Esophagus muscularis mucosa (tissue), 4 donors: Measurements from ENCODE around the gene NUDT17. TPM values are rescaled to one million over a fixed set of nuclear protein-coding genes. Genes with fewer than 3 reads are reported as not detected.
"Not testable (repeated sequence)": the region's sequence is repeated elsewhere in the genome, so short reads cannot be mapped to it uniquely, and the experiment has no call there.

Experiments
- DNase-seq: peaks from one replicate; pipeline ENCODE4 v3.0.0-alpha.2; 2017; ENCODE audit errors: extremely low spot score
- H3K27ac ChIP-seq, 4 donors: fragments of 200-600 bp; sonication (generic); replicated peaks in 1 of 4; 1 replicate in 3 of 4; 2 replicates in 1 of 4; pipeline ENCODE4 v1.5.1; 2016 to 2019; ENCODE audit warnings: mild to moderate bottlenecking in 1 of 4
- H3K27me3 ChIP-seq, 4 donors: fragments of 200-600 bp; sonication (generic); one replicate each; pipeline versions ENCODE4 v1.5.1 to v1.6.0; 2016 to 2019
- H3K36me3 ChIP-seq, 4 donors: fragments of 200-600 bp; sonication (generic); one replicate each; pipeline ENCODE4 v1.5.1; 2016 to 2019
- H3K4me1 ChIP-seq, 4 donors: fragments of 200-600 bp; sonication (generic); one replicate each; pipeline ENCODE4 v1.5.1; 2016 to 2019
- H3K4me3 ChIP-seq, 4 donors: fragments of 200-600 bp; sonication (generic); 1 replicate in 2 of 4; 2 replicates in 2 of 4; pipeline ENCODE4 v1.5.1; 2016 to 2019; ENCODE audit warnings: mild to moderate bottlenecking in 4 of 4, moderate library complexity in 1 of 4
- H3K9me3 ChIP-seq, 4 donors: fragments of 200-600 bp; sonication (generic); 1 replicate in 3 of 4; 2 replicates in 1 of 4; pipeline ENCODE4 v1.5.1; 2016 to 2019
- CTCF ChIP-seq, 3 experiments: fragments of 200-600 bp in 2 of 3; fragments of 450-650 bp in 1 of 3; sonication (generic) in 2 of 3; IDR thresholded peaks; one replicate each; pipeline ENCODE4 v1.5.1; 2017 to 2019; ENCODE audit warnings: antibody characterized with exemption in 3 of 3, mild to moderate bottlenecking in 2 of 3, moderate library complexity in 1 of 3
- EP300 ChIP-seq: sonication (generic); formaldehyde crosslinking; IDR thresholded peaks from one replicate; pipeline ENCODE4 v1.6.1; 2017; ENCODE audit warnings: antibody characterized with exemption
- POLR2A ChIP-seq: fragments of 450-650 bp; IDR thresholded peaks from one replicate; pipeline ENCODE4 v1.6.1; 2017; ENCODE audit warnings: antibody characterized with exemption, moderate library complexity, mild to moderate bottlenecking, low read depth
- POLR2AphosphoS5 ChIP-seq, 2 donors: sonication (generic); formaldehyde crosslinking; IDR thresholded peaks; one replicate each; pipeline ENCODE4 v1.6.1; 2017; ENCODE audit warnings: antibody characterized with exemption in 2 of 2
- WGBS: methylation state at CpG from one replicate; pipeline ENCODE4 v1.1.5; 2018; 5-methylcytosine and 5-hydroxymethylcytosine counted together
- intact Hi-C: fragments of 100-400 bp; cut with DNase I; formaldehyde crosslinking; loops from one replicate; pipeline ENCODE4 v1.15.1; 2023
- total RNA-seq, 4 donors: library from RNA; depleted of rRNA; stranded (reverse); fragments of >200 nt; gene quantifications; one replicate each; pipeline versions ENCODE4 v1.1.0 to v1.2.1, GENCODE V29; 2016

The NUDT17 gene
- total RNA-seq, 4 donors from 2014 or later: 1.2 to 3.6 (median 1.6) TPM

- Histone ChIP-seq H3K4me1 (peaks cover 8 to 24% (median 19%) of the 10 kb centered on the region in 4 donors), H3K4me3 (no peak overlapping the region), H3K27ac (no peak overlapping the region), H3K27me3 (no peaks in the 10 kb centered on the region), H3K9me3 (no peaks in the 10 kb centered on the region), H3K36me3 (peaks cover 48 to 80% (median 75%) of the 10 kb centered on the region in 4 donors)
- no peak for DNase-seq
- intact Hi-C loops: loop anchor here (5.0 to 10.0 kb wide), 2 partner anchors 41 to 74 kb away; no protein-coding TSS in a partner anchor
- TF ChIP-seq POLR2AphosphoS5 (IDR thresholded peaks at IDR 0.05) (no peak), POLR2A (no peak), CTCF (IDR thresholded peaks at IDR 0.05) (no peak), EP300 (no peak)
Measured at GRCh38 chr1:145828367-145829026, 16.9 kb upstream of the NUDT17 start.

- intact Hi-C loops, DNase-seq, H3K4me3 ChIP-seq, H3K27me3 ChIP-seq, H3K9me3 ChIP-seq, H3K27ac ChIP-seq: not testable (repeated sequence)
- H3K36me3 ChIP-seq: peaks cover 71 to 100% (median 97%) of the 10 kb centered on the region in 4 donors
- H3K4me1 ChIP-seq: peaks cover 0 to 11% (median 7%) of the 10 kb centered on the region in 4 donors
- WGBS: 93% methylated on average over 2 of the region's 2 CpGs
Measured at GRCh38 chr1:145830810-145831209, 14.6 kb upstream of the NUDT17 start.

- Histone ChIP-seq H3K9me3 (no peaks in the 10 kb centered on the region), H3K27ac (no peak overlapping the region), H3K36me3 (peaks cover 97 to 100% (median 99%) of the 10 kb centered on the region in 4 donors), H3K27me3 (no peaks in the 10 kb centered on the region), H3K4me3 (no peak overlapping the region), H3K4me1 (no peaks in the 10 kb centered on the region)
- TF ChIP-seq POLR2A (no peak), POLR2AphosphoS5 (IDR thresholded peaks at IDR 0.05) (no peak), CTCF (IDR thresholded peaks at IDR 0.05) (no peak), EP300 (no peak)
- intact Hi-C loops: no loop called here
- DNase-seq: no peak
- WGBS: 95% methylated on average over 1 of the region's 1 CpG
Measured at GRCh38 chr1:145837656-145838055, 7.8 kb upstream of the NUDT17 start.

- intact Hi-C loops: no loop called here
- no peak for TF ChIP-seq CTCF (IDR thresholded peaks at IDR 0.05)
- no peak for TF ChIP-seq EP300
- no peak for TF ChIP-seq POLR2A
- no peak for TF ChIP-seq POLR2AphosphoS5 (IDR thresholded peaks at IDR 0.05)
- Histone ChIP-seq H3K4me3 (no peak overlapping the region), H3K27ac (no peak overlapping the region), H3K36me3 (peaks cover 44 to 60% (median 56%) of the 10 kb centered on the region in 4 donors), H3K9me3 (no peaks in the 10 kb centered on the region), H3K27me3 (no peaks in the 10 kb centered on the region), H3K4me1 (peaks cover 10 to 22% (median 18%) of the 10 kb centered on the region in 4 donors)
- 97% methylated on average over 3 of the region's 3 CpGs for WGBS
- no peak for DNase-seq
Measured at GRCh38 chr1:145843031-145843430, 2.4 kb upstream of the NUDT17 start.

GRCh38 chr1:145845144-145845513 is 301 bp upstream of the NUDT17 start:
- Histone ChIP-seq H3K4me1 (peaks cover 10 to 22% (median 18%) of the 10 kb centered on the region in 4 donors), H3K36me3 (peaks cover 45 to 60% (median 56%) of the 10 kb centered on the region in 4 donors), H3K27me3 (no peaks in the 10 kb centered on the region), H3K27ac (peak overlapping the region; percentile 69 to 80 (median 76)), H3K4me3 (peak overlapping the region; percentile 57 to 62 (median 58)), H3K9me3 (no peaks in the 10 kb centered on the region)
- no peak for DNase-seq
- intact Hi-C loops: loop anchor here (1.0 to 5.0 kb wide), 2 partner anchors 67 to 167 kb away; partner anchors contain the start of gene ITGA10
- TF ChIP-seq POLR2AphosphoS5 (IDR thresholded peaks at IDR 0.05): no peak
- no peak for TF ChIP-seq EP300
- no peak for TF ChIP-seq CTCF (IDR thresholded peaks at IDR 0.05)
- TF ChIP-seq POLR2A: no peak
- WGBS: 19% methylated on average over 4 of the region's 4 CpGs
